NCI-H187 treated with DMSO at 0.1 percent for 48 hours (cell line): Measurements from ENCODE around the gene GPATCH2.
"Not testable (repeated sequence)": the region's sequence is repeated elsewhere in the genome, so short reads cannot be mapped to it uniquely, and the experiment has no call there.

Source experiments
- DNase-seq: peaks from one replicate; lab custom pipeline; 2025; lab: John Stamatoyannopoulos, UW

GPATCH2 gene

DNA sequence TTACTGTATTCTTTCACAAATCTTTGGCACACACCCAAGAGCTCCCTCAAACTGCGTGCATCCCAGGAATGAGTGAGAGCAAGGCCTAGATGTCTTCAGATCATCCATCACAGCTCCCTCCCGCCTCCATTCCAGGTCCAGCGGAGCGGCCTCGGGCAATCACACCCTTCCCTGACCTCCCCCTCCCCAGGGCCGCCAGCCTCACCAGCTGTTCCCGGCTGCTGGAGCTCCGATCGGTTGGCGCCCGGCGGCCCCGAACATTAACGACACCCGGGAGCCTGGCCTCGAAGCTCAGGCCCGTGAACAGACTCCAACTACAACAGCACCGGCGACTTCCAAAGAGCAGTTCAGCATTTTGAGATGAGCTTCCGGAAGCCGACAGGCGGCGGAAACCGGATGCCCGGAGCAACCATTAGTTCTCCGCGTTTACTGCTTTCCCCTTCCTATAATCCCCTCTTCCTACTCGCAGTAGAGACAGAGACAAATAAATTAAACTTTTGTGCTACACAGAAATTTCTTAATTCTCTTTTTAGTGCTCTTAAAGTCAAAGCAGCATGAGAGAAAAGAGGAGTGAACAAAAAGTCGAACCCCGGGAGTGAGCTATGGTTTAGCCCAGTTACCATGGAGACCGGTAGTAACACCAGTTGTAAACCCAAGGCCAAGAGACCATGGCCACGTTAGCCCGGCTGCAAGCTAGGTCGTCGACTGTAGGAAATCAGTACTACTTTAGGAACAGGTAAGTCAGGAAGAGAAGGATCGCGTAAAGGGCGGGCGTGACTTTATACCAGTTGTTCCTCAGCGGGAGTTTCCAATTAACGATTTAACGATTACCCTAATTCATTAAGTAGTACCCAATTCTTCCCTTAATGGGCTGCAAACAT is at the start of gene GPATCH2, which contains the start of gene SPATA17:
TSS of gene GPATCH2 (minus strand) at position 380 of the 881 bp plus-strand sequence. CDS start at position 261, 119 bp downstream.
TSS of gene SPATA17 (plus strand) at position 634 of the 881 bp plus-strand sequence. CDS start at position 669, 35 bp downstream.
- peak; percentile 7 for DNase-seq

DNA sequence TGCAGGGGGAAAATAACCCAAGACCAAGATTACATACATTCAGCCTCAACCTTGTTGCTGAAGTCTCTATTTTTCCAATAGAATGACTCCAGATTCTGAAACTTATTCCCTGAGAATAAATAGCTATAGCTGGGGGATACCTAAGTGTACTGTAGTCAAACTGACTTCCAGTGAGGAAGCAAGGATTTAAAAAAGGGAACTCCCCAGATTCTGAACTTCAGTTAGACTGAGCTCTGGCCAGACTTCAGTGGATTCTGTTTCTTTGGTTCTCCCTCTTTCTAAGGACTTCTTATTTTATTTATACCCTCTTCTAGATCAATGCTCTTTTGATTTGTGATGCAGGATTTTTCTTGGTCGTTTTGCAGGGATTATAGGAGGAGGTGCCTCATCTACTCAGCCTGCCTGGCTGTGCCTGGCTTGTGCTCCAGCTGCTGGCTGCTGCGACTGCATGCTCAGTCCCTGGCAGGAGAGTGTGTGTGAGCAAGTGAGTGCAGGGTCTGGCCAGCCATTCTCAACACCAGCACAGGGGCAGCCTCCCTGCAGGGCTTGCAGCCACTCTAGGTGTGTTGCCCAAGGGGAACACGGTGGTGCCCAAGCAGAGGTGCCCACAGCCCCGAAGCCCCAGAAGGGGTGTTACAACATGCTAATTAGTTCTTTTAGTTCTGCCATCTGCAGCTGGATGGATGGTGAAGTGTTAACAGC is 43.3 kb upstream of the GPATCH2 start:
- no peak for DNase-seq

DNA sequence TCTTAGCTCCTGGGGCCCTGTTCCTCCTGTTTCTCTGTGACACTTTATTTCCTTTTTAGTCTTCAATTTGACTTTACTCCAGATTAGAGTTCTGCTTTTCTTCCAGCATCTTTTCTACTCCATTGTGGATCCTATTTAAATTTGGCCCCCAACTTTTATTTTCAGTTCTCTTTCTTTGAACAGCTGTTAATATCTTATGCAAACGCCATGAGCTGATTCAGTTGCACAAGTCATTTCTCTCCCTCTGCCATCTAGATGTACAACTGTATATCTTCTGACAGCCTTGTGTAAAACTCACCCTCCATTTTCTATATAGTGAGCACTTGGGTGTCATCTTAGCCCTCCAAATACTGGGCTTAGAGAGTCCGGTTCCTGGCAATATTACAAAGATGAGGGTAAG is 42.5 kb upstream of the GPATCH2 start:
- DNase-seq: no peak

DNA sequence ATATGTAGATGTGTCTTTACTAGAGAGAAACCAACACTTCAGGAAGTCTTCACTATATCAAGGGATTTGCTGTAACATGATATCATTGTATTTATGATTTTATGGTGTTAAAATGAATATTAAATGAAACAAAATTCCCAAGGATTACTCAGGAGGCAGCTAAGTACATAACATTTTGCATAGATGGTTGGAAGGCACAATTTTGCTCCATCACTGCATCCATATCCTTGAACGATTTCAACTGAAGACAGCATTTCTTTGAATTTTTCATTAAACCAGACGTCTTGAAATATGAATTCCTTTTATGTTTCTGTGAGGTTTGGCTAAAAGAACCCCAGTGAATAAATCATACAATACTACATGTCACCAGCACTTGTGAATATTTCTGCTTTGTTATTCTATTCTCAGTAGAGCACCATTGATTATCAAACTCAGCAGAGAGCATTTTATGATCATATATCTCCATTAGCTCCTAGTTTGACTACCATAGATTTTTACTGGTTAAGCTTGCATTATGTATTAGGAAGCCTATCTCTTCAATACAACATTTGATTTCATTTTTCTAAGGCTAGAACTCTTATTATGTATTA is 37.6 kb upstream of the GPATCH2 start:
- DNase-seq: no peak

DNA sequence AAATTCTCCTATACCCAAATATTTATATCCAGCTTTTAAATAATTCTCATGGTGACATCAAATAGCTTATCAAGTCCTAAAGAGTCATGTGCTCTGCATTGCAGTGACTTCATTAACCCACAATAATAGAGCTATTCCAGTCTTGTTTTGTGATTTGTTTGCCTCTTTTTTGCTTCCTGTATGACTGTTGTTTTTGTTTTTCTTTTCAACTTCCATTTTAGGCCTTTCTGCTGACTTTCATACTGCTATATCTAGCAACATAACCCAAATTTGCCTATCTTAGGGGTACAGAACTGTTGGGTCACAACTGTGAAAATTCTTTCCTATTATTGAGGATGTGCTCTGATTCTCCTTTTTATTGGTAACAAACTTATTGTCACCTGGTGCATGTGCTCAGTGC is 30.5 kb upstream of the GPATCH2 start:
- DNase-seq: no peak

DNA sequence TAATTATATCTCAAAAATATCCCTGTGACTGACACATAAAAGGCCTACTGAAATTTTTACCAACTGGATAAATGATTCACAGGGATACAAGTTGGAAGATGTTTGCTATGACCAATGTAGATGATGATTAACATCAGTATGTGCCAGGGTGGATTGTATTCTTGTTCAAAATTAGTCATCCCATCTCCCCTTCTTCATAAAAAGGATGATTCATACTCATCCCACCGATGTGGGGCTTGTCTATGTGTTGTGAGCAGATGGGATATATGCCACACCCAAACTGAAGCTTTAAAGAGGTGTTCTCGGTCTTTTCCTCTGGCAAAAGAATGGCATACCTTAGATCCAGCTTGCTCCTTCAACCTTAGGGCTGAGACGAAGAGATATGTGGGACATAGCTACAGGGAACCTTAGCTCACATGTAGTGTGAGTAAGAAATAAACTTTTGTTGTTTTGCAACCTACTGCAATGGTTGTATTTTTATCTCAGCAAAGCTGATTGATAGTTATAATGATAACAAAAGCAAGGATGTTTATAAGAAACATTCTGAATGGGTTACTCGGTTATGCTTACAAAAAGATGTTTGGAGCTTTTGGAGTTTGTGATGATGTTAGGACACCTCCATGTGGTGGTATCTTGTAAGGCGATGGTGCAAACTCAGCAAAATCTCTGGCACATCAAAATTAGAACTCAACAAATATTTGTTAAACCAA is 29.6 kb upstream of the GPATCH2 start:
- DNase-seq: no peak

DNA sequence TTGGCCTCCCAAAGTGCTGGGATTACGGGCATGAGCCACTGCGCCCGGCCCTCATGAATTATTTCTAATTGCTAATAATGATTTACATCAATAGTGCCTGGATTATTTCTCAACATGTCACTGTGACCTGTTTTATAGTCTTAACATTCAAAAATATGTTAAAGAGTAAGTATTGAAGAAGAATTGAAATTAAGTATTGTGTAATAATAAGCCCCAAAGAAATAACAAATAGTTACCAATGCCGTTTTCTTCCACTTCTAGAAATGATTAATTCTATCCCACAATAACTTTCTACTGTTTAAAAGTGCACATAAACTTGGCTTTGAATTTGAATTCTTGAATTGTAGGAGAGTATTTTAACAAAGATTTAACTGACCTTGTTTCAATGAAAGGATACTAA is 19.8 kb upstream of the GPATCH2 start:
- DNase-seq: no peak

DNA sequence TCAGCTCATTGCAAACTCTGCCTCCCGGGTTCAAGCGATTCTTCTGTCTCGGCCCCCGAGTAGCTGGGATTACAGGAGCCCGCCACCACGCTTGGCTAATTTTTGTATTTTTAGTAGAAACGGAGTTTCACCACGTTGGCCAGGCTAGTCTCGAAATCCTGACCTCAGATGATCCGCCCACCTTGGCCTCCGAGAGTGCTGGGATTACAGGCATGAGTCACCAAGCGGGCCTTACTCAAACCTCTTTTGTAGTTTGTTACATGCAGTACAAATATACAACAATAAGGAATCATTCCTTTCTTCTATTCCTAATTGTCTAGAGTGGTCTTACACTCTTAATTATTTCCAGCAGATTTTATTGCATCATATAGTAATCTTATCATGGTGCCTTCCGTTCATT is 16.9 kb upstream of the GPATCH2 start:
- no peak for DNase-seq

DNA sequence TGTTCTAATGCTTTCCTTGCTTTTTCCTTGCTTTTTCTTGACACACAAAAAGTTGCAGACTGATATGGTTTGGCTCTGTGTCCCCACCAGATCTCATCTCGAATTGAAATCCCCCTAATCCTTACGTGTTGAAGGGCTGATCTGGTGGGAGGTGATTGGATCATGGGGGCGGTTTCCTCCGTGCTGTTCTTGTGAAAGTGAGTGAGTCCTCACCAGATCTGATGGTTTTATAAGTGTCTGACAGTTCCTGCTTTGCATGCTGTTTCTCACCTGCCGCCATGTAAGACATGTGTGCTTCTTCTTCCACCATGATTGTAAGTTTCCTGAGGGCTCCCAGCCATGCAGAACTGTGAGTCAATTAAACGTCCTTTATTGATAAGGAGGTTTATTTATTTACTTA is 11.6 kb upstream of the GPATCH2 start:
- DNase-seq: no peak

DNA sequence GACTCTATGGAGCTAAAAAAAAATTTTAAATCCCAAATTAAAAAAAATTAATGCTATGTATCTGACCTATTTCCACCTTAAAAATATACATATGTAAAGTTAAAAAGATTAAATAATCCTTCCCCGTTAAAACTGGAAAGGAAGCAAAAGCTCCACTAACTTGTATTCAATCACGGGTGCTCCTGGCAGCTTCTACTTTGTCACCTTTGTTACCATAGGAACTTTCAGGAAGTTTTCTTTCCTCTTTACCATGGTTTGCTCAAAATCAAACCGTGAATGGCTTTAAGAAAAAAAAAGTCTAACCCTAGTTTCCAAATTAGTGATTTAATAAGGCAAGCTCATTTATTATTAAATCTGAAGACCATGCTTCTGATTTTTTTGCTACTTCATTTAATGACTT is 3.5 kb downstream of the GPATCH2 start:
- no peak for DNase-seq

DNA sequence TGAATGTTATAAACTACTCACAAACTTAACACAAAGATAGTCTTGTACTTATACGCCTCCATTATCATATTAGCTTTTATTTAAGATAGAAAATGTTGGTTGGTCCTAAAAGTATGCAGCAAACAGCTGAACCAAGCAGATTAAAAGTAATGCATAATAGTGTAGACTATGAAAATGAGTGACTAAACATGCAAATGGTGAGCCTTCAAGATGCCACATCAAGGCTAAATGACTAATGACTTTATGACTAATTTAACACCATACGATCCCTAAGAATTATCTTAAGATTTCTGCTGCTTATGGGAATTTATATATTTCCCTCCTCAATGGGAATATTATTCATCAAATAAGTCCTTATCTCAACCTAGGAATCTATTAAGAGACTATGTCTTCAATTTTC is 4.6 kb downstream of the GPATCH2 start:
- no peak for DNase-seq

DNA sequence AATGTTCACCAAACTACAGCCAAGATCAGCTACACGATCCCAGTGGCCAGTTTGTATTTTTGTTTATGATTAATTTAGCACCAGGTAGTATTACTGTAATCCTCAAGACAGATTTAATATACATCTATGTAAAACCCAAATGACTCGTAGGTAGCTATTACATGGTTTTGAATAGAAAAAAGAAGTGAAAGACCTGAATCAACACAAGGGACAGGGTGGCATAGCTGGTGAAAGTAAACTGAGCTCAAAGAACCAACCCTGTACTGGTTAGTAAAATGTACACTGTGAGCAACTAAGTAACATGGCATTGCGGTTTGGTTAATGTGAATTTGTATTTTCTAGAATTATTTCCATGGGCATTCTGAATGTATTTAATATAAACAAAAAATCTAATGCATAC is 8.8 kb downstream of the GPATCH2 start:
- DNase-seq: no peak

DNA sequence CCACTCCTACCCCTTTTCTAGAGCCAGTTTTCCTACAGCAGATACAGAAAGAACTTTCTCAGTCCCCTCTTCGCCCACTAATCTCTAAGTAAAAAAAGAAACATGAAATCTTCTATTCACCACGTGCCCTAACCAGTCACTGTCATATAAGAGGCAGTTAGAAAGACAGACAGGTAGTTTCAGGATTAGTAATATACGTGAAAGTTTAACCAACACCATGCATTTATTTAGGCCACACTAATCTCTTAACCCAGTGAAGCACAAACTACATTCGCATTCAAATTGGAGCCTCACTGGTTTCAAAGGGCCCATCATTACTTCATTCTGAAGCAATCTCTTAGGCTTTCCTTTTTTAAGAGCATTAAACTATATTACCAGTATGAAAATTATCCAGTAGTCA is 10.1 kb downstream of the GPATCH2 start:
- DNase-seq: no peak

DNA sequence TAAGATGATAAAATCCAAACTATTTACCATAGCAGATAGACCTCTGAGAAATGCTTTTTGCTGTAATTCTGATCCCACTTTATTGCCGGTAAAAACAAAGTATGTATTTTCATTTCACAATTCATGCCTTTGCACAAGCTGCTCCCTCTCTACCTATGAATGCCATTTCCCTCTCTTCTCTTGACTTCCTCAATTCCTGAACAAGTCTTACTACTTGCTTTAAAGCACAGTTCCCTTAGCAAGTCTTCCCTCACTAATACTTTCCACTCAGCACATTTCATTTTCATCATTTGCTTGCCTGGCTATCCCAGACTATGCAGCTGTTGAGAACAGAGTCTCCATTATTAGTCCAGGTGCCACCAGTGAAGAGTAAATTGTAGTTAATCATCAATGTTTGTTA is 13.8 kb downstream of the GPATCH2 start:
- no peak for DNase-seq

DNA sequence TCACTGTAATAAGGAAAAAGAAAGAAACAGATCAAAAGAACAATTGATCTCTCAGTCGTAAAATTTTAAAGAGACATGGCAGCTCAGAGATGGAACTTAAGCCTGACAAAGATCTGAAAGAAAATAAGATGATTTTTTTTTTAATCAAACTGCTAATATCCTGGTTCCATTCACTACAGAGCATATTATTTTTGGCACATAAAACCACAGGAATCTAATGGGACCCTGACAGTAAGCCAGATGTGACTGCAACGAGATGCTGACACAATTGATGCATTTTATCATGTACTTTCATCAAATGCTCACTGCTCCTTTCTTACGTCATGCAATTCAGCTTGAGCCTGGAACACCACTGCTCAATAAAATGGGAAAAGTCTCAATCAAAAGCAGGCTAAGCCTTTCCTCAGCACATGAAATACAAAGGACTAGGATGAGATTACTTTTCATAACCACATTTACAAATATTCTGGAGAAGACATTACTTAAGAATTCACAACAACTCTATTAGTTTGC is 16.6 kb downstream of the GPATCH2 start:
- no peak for DNase-seq

DNA sequence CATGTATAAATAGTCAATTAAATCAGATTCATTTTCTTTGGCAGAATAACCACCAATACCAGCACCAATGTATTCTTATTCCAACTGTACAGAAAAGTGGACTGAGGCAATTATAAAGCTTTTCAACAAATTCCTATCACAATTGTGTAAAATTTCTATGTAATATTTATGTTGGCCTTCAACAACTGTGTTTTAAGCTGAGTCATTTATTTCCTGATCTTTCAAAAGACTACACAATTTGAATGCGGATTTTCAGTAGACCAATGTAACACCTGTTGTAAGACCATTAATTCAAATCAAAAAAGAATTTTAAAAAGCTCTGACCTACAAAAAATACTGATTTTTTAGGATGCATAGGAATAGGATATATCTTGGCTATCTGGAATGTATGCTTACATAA is 25.5 kb downstream of the GPATCH2 start:
- no peak for DNase-seq

DNA sequence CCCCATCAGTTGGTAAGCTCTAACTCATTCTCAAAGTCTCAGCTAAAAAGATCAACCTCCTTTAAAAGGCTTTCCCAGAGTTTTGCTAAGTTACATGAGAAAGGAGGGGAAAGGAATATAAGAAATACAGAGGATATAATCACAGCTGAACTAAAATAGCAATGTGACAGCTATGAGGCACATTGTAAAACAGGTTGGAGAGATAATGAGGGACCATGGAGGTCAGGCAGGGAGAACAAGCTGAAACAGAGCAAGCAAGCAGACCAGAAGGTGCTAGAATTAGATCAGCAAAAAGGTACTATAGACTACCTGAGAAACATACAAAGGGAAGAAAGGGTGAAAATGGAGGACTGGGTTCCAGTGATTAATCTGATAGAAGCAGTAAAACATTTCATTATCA is 28.5 kb downstream of the GPATCH2 start:
- DNase-seq: no peak

DNA sequence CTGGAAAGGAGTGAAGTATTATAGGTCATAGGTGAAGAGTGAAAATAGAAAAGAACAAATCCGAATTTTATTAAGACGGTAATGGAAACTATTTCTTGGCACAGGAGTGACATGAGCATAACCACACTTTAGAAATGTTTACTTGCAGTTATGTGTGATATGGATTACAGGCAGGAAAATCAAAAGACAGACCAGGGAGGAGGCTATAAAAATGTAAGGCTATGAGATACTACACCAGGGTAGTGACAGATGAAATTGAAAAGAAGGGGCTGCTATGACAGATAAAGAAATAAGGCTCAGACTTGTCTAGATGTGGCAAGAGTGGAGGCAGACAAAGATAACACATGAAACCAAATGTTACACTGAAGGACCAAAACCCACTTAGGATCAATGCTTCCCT is 31.7 kb downstream of the GPATCH2 start:
- no peak for DNase-seq

DNA sequence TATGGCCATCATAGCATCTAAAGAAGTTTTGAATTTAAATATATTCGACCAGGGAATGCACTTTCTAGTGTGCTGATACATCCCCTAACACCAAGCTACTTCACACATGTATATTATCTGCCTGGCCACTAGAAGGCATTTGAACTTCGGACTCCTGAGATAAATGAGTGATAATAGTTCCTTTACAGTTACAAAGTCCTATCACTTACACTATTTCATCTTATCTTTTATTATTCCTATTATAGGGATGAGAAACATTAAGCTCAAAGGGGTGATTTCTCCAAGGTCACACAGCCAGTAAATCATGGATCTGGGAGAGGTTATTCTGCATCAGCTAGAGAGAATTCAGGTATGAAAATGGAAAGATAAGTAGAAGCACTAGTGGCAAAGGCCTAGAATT is 40.3 kb downstream of the GPATCH2 start:
- no peak for DNase-seq

DNA sequence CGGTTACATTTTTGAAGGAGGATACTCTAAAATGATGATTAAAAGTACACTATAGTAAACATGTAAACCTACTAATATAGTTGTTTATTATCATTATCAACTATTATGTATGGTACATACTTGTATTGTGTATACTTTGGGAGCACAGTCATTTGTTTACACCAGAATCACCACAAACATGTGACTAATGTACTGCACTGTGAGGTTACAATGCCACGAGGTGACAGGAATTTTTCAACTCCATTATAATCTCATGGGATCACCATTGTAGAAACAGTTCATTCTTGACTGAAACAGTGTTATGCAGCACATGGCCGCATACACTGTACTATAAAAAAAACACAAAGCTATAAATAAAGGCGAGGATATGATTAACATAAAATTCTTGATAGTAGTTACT is 44.3 kb downstream of the GPATCH2 start:
- no peak for DNase-seq

DNA sequence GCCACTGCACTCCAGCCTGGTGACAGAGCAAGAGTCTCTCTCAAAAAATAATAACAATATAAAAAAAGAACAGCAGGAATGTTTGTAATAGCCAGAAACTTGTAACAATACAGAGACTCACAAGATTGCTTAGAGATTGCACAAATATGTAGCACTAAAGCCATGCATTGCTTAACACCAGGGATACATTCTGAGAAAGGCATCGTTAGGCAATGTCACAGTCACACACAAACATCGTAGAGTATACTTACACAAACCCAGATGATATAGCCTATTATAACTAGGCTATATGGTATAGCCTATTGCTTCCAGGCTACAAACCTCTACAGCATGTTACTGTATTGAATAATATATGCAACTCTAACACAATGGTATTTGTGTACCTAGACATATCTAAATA is 45.3 kb downstream of the GPATCH2 start:
- DNase-seq: no peak

DNA sequence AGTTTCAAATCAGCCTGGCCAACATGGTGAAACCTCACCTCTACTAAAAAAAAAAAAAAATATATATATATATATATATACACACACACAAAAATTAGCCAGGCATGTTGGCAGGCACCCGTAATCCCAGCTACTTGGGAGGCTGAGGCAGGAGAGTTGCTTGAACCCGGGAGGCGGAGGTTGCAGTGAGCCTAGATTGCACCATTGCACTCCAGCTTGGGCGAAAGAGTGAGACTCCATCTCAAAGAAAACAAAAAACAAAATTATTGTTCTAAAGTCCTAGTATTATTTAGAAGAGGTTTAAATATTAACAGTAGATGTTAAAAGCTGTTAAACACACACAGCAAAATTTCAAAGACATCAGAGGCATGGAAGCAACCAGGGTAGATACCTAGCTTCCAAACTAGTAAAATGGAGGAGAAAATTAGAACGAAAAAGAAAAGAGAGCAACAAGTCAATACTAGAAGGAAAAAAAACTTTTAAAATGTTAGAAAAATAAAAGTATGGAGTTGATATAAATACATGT is 46.5 kb downstream of the GPATCH2 start:
- DNase-seq: not testable (repeated sequence)
